ENCODE measurements around the gene VWA8. TPM values are rescaled to one million over a fixed set of nuclear protein-coding genes. Genes with fewer than 3 reads are reported as not detected.

The VWA8 gene
- total and polyA plus RNA-seq, 2 of the 13 experiments (the other 11 are each of a cell fraction or from before 2014, with no cell fraction given), result 9.1 to 17.3 TPM

DNA sequence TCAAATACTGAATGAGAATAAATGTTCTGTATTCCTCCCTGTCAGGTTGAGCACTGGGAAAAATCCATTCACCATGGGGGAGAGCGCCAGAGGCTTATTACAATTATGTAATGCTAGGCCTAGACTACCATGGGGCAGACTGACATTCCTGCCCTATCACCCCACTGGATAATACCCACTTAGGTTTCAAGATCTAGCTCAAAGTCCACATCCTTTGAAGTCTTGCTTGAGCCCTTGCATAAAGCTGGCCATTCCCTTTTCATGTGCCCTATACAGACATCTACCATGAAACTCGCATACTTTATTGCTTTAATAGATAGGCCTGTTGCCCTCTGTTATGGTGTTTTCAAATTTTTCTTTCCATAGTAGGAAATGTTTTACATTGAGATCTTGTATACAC is 354.3 kb downstream of the VWA8 start (continued):
- TF ChIP-seq, protein P1, sequence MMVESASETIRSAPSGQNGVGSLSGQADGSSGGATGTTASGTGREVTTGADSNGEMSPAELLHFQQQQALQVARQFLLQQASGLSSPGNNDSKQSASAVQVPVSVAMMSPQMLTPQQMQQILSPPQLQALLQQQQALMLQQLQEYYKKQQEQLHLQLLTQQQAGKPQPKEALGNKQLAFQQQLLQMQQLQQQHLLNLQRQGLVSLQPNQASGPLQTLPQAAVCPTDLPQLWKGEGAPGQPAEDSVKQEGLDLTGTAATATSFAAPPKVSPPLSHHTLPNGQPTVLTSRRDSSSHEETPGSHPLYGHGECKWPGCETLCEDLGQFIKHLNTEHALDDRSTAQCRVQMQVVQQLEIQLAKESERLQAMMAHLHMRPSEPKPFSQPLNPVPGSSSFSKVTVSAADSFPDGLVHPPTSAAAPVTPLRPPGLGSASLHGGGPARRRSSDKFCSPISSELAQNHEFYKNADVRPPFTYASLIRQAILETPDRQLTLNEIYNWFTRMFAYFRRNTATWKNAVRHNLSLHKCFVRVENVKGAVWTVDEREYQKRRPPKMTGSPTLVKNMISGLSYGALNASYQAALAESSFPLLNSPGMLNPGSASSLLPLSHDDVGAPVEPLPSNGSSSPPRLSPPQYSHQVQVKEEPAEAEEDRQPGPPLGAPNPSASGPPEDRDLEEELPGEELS (CRISPR knock-in tag; IDR thresholded peaks at IDR 0.05), result 0 out of 2 replicates have a peak, but pooled peaks have one; percentile 16
- TF ChIP-seq IKZF1 (IDR thresholded peaks at IDR 0.05) (no peak), SYNCRIP (IDR thresholded peaks at IDR 0.05; ENCODE audit: insufficient read depth, low read depth, low read length) (no peak), ZNF180 (CRISPR knock-in tag; IDR thresholded peaks at IDR 0.05; ENCODE audit: borderline replicate concordance, low read depth) (no peak), SRY (CRISPR knock-in tag; IDR thresholded peaks at IDR 0.05) (no peak), TEAD2 (CRISPR knock-in tag; IDR thresholded peaks at IDR 0.05) (no peak), FOXK1 (CRISPR knock-in tag; IDR thresholded peaks at IDR 0.05; ENCODE audit: borderline replicate concordance, low read depth) (peak; percentile 47; the same call in 1 of the 2 replicates), FOSL2 (CRISPR knock-in tag; IDR thresholded peaks at IDR 0.05) (peak; percentile 67), SOX6 (IDR thresholded peaks at IDR 0.05) (no peak), SOX6 (CRISPR knock-in tag; IDR thresholded peaks at IDR 0.05) (peak; percentile 68; the same call in 1 of the 2 replicates), CEBPG (CRISPR knock-in tag; IDR thresholded peaks at IDR 0.05) (0 out of 2 replicates have a peak, but pooled peaks have one; percentile 21), ZBTB3 (CRISPR knock-in tag; IDR thresholded peaks at IDR 0.05; ENCODE audit: borderline replicate concordance, low read depth) (no peak), SAP130 (CRISPR knock-in tag; IDR thresholded peaks at IDR 0.05; ENCODE audit: low read depth) (peak; percentile 51), FOXC1 (CRISPR knock-in tag; IDR thresholded peaks at IDR 0.05; ENCODE audit: borderline replicate concordance) (no peak), POLR2G (IDR thresholded peaks at IDR 0.05; ENCODE audit: low read depth, low read length) (no peak), ZNF292 (CRISPR knock-in tag; IDR thresholded peaks at IDR 0.05; ENCODE audit: borderline replicate concordance, low read depth) (no peak), DRAP1 (CRISPR knock-in tag; IDR thresholded peaks at IDR 0.05) (no peak)
- TF ChIP-seq, protein P2, sequence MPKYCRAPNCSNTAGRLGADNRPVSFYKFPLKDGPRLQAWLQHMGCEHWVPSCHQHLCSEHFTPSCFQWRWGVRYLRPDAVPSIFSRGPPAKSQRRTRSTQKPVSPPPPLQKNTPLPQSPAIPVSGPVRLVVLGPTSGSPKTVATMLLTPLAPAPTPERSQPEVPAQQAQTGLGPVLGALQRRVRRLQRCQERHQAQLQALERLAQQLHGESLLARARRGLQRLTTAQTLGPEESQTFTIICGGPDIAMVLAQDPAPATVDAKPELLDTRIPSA (CRISPR knock-in tag; IDR thresholded peaks at IDR 0.05; ENCODE audit: borderline replicate concordance), result no peak
- TF ChIP-seq, protein P3, sequence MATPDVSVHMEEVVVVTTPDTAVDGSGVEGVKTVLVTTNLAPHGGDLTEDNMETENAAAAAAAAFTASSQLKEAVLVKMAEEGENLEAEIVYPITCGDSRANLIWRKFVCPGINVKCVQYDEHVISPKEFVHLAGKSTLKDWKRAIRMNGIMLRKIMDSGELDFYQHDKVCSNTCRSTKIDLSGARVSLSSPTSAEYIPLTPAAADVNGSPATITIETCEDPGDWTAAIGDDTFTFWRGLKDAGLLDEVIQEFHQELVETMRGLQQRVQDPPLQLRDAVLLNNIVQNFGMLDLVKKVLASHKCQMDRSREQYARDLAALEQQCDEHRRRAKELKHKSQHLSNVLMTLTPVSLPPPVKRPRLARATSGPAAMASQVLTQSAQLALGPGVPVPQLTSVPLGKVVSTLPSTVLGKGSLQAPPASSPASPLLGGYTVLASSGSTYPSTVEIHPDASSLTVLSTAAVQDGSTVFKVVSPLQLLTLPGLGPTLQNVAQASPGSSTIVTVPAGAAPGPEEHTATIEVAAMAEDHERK (CRISPR knock-in tag; IDR thresholded peaks at IDR 0.05; ENCODE audit: low read depth), result no peak
- TF ChIP-seq, protein P4, sequence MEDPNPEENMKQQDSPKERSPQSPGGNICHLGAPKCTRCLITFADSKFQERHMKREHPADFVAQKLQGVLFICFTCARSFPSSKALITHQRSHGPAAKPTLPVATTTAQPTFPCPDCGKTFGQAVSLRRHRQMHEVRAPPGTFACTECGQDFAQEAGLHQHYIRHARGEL (CRISPR knock-in tag; IDR thresholded peaks at IDR 0.05), result no peak
- TF ChIP-seq, protein P5, sequence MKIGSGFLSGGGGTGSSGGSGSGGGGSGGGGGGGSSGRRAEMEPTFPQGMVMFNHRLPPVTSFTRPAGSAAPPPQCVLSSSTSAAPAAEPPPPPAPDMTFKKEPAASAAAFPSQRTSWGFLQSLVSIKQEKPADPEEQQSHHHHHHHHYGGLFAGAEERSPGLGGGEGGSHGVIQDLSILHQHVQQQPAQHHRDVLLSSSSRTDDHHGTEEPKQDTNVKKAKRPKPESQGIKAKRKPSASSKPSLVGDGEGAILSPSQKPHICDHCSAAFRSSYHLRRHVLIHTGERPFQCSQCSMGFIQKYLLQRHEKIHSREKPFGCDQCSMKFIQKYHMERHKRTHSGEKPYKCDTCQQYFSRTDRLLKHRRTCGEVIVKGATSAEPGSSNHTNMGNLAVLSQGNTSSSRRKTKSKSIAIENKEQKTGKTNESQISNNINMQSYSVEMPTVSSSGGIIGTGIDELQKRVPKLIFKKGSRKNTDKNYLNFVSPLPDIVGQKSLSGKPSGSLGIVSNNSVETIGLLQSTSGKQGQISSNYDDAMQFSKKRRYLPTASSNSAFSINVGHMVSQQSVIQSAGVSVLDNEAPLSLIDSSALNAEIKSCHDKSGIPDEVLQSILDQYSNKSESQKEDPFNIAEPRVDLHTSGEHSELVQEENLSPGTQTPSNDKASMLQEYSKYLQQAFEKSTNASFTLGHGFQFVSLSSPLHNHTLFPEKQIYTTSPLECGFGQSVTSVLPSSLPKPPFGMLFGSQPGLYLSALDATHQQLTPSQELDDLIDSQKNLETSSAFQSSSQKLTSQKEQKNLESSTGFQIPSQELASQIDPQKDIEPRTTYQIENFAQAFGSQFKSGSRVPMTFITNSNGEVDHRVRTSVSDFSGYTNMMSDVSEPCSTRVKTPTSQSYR (CRISPR knock-in tag; IDR thresholded peaks at IDR 0.05; ENCODE audit: borderline replicate concordance), result peak; percentile 40; the same call in 1 of the 2 replicates
- TF ChIP-seq, protein P6, sequence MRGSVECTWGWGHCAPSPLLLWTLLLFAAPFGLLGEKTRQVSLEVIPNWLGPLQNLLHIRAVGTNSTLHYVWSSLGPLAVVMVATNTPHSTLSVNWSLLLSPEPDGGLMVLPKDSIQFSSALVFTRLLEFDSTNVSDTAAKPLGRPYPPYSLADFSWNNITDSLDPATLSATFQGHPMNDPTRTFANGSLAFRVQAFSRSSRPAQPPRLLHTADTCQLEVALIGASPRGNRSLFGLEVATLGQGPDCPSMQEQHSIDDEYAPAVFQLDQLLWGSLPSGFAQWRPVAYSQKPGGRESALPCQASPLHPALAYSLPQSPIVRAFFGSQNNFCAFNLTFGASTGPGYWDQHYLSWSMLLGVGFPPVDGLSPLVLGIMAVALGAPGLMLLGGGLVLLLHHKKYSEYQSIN (CRISPR knock-in tag; IDR thresholded peaks at IDR 0.05; ENCODE audit: borderline replicate concordance), result no peak
